HK-2 (cell line): Measurements from ENCODE around the gene CAMK2D.
A peak's percentile ranks its signal among the peaks of the same experiment; 100 is the strongest.

Experiments
- DNase-seq: peaks from one replicate; pipeline ENCODE4 v3.0.0-alpha.2; 2018; ENCODE audit not compliant: unreplicated experiment

The CAMK2D gene

DNA sequence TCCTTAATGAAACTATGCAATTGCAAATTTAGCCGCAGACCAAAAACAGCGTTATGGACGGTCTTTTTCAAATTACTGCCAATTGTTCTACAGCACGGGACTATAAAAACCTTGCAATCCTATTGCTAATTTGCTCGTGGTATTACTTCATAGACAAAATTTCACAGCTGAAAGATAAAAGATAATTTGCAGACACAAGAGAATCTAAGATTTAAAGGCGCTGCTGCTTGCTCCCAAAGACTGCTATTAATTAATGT, 1.4 kb upstream of the CAMK2D start:
- no peak for DNase-seq

DNA sequence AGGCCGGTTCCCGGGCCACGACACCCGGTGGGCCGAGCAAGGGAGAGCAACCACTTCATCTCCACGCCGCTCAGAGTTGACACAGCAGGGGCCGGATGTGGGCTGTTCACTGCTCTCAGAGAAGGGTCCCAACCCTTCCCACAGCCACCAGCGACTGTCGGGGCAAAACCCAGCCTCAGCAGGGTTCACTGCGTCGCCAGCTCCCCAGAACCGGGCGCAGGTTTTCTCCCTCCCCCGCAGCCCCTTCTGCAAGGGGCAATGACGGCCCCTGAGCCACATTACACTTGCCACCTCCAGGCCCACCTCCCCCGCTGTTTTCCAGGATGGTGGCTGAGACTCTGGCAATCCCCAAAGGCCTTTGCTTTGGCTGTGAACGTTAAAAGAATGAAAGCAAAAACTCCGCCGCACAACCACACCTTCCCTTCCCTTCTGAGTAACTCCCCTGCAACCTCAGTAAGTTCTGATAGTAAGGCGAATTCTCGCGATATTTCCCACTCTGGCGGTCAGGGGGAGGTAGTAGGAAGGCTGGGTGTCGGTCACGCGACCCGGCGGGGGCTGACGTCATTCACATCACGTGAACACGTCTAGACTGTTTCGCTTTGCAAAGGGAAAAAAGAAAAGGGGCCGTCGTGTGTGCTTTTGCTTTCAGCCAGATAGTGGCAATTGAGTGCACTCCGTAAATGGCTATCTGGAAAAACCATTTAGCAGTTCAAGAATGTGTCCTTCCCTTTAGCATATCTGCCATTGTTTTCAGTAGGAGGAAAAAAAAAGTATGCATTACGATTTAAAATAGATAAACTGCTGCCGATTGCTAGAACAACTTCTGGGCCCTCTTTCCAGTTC, 869 bp upstream of the CAMK2D start:
- peak; percentile 96 for DNase-seq

DNA sequence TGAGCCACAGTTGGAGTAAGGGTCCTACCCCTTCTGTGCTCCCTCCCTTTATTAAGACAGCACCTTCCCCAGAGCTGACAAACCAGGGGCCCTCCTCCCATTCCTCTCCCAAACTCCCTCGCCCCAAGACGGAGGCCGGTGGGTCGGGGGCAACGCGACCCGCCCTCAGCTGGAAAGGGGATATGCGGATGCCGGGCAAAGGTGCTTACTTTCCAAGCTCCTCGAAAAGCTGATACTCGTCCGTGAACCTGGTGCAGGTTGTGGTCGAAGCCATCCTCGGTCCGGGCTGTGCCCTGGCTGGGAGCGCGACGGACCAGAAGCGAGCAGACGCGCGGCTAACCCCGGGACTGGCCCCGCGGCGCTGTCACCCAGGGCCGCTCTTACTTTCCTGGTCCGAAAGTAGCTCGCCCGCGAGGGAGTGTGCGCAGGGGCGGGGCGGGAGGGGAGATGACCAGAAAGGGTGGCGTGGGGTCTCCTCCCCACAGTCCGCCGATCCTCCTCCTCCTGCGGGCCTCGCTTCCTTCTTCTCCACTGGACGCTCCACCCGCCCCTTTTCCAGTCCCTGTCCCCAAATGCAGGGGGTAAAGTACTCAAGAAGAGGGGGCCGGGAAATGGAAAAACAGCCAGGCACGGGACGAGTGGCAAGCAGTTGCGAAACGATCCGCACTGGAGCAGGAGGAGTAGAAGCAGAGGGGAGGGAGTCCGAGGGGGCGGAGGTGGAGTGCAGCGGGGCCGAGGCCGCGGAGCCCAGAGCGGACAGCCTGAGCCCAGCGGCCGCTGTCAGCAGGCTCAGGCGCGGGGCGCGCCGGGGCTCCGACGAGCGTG, 531 bp downstream of the CAMK2D start:
- DNase-seq: peak; percentile 80

DNA sequence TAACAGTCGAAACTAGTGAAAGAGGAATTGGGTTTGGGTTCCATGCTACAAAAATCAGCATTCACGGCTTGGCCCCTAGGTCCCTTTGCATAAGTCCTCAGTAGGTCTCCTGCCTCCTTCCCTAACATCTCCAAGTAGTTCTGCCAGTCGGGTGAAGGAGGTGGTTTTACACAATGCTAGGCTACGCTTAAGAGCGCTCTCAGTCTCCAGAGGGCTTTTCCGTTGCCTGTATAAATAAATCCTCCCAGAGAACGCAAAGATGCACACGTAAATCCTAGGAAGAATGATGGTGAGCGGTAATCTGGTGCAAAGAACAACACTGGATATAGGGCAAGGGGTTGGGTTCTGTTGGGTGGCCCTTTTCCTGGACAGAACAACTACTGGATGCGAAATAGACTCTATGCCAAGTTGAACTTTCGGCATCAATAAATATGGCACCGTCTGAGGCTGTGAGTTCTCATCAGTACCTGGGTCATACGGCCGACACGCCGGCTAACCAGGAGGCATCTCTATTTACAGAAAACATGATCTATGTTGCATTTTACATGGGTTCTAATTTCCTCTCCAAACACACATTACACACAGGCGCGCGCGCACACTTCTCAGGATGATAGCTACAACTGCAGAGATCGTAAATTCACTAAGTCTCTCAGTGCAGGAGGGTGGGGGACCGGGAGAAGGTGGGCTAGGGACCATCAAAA, 1.3 kb downstream of the CAMK2D start:
- DNase-seq: peak; percentile 27

DNA sequence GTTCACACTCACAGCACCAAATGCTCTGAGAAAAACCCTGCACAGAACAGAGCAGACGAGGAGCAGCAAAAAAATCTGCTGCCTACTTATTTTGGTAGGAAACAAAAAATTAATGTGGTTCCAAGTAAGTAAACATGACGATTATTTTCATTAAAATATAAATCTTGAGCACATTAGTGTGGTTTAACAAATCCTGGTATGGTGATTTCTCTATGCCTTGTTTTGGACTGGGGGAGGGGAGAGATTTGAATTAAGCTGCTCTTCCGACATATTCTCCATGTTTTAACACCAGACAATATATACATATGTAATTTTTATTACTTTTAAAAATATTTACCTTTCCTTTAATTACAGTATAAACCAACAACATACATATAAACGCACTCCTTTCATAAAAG, 1.8 kb downstream of the CAMK2D start:
- no peak for DNase-seq

DNA sequence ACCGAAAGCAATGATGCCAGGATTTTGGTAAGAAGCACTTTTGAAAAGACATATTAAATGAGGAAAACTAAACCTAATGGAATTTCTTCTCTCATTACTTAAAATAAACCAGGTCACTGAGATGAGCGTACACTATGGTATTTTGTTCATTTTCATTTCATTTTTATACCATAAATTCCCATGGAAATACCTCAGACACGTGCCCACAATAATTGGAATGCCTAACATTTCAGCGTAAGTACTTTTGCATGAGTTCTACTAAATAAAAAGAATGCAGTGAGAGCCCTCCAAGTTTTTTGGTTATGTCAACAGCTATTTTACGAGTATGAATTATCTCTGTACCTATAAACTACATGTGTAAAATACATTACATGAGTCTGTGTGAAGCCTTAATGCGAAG, 3.2 kb downstream of the CAMK2D start:
- DNase-seq: no peak

DNA sequence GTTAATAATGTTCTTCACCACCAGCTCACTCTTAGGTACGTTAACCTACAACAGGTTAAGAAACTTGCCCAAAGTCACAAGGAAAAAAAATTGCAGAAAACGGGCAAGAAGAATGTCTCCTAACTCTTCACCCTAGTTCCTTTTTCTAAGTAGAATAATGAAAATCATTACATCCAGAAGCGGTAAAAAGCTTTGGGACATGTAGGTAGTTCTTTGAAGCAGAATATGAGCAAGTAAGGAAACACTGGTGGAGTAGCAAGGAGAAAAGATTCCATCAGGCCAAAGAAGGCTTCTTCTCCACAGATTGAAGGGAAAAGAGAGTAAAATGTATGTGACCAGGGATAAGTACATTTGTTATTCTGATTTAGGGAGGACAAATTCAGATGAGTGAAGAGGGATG, 4.1 kb downstream of the CAMK2D start:
- no peak for DNase-seq

DNA sequence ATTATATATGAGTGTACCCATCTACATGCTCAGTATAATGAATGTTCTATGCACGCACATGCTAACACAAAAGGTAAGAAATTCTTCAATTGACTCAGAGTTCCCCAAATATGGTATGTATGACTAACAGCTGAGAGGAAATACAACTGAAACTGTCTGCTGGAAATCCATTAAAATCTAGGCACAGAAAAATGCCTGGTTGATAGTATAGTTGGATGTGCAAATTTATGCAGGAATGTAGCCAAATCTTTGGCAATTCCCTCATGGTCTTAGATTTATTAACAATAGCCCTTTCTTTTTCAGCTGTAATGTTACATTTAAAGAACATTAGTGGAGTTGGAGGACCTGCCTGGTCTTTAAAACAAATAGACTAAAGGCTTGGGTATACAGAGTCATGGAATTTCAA, 5.5 kb downstream of the CAMK2D start:
- no peak for DNase-seq

DNA sequence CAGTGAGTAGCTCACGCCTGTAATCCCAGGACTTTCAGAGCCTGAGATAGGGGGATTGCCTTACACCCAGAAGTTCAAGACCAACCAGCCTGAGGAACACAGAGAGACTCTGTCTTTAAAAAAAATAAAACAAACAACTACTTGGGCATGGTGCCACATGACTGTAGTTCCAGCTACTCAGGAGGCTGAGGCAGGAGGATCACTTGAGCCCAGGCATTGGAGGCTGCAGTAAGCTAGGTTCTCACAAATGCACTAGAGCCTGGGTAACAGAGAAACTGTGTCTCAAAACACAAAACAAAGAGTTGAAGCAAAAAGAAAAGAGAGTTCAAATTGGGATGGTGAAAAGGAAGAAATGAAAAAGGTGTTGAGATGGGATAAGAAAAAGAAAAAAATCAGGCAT, 10.8 kb downstream of the CAMK2D start:
- DNase-seq: no peak

DNA sequence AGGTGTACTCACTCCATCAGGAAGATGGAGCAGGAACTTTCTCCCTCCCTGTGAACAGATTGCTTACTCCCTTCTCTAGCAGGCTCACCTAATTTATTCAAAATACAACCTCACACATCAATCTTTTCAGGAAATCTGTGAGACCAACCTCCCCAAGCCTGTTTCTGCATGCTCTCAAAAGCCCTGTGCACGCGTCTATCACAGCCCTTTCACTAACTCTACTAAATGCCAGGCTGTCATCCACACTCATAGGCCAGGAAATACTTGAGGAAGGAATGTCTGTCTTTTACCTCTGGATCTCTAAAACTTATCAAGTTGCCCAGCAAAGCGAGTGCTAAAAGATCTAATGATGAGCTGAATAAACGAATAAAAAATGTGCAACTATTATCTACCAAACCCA, 11.2 kb downstream of the CAMK2D start:
- no peak for DNase-seq

DNA sequence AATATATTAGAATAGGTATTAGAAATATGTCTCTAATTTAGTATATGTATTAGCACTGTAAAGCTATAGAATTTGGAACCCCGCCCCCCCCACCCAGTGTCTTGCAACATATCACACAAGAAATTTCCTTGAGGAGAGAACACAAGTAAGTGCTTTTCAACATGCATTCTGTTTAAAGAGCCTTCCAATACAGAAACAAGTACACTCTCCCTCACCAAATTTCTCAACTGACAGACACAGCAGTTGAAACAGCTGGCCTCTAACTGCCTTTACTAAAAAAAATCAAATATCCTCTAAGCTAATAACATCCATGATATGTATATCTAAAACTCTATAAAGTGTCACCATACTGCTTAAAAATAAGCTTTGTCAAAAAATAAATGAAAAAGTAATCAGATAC, 12.4 kb downstream of the CAMK2D start:
- DNase-seq: no peak

DNA sequence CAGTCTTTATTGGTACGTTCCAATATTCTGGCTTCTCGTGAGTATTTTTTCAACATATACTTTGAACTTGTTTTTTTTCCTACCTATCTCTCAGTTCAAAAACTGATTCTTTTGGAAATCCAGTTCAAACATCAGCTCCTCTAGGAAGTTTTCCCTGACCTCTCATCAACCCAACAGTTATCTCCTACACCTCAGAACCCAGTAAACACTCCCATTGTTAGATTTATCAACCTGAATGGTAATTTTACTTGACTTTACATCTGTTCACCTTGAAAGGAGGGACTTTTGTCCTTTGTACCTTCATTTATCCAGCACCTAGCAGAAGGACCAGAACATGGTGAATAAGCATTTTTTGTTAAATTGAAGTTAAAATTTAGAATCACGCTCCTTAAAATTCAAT, 13.6 kb downstream of the CAMK2D start:
- DNase-seq: no peak

DNA sequence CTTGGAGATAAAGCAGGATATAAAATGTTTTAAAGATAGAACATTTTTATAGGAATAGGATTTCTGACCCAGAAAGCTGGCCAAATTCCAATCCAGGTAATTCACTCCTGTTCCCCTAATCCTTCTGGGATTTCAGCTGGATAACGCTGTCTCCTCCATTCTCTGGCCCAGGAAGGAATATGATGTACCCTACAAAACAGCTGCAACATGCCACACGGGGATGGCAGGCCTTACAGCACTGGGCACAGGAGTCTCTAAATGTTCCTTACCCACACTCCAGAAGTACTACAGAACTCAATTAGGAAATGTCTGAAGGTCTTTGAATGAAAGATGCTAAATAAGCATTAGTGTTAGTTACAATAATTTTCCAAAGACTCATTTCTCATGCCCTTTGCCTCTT, 15.8 kb downstream of the CAMK2D start:
- DNase-seq: no peak

DNA sequence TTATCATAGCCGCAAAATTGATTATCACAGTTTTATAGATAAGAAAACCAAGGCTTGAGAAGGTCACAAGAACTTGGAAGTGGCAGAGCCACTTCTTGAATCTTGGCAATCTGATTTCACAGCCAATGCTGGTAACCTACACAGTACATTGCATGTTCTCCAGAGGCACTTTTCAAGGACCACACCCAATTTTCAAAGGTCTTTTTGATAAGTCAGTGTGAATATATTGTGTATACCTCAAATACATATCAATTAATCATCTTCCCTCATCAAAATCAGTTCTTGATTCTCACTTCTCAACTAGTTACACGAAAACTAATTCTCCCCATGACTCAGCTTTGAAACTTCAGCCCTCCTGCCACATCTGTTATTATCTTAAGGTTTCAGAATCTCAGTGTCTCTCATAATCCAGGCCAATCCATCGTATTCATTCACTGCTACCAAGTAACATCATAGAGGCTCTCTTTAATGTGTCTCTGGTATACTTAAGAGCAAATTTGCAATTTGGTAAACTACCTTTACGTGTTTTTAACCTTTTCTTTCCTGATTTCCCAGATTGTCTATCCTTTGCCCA, 16.8 kb downstream of the CAMK2D start:
- no peak for DNase-seq

DNA sequence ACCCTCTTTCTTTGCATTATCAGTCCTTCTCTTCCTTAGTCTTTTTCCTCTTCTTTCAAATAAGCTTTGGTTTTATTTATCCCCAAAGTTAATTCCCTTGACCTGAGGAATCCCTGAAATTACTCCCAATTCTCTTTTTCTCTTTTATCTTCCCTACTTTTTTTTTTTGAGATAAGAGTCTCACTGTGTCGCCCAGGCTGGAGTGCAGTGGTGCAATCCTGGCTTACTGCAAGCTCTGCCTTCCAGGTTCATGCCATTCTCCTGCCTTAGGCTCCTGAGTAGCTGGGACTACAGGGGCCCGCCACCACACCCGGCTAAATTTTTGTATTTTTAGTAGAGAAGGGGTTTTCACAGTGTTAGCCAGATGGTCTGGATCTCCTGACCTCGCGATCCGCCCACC, 17.8 kb downstream of the CAMK2D start:
- DNase-seq: no peak

DNA sequence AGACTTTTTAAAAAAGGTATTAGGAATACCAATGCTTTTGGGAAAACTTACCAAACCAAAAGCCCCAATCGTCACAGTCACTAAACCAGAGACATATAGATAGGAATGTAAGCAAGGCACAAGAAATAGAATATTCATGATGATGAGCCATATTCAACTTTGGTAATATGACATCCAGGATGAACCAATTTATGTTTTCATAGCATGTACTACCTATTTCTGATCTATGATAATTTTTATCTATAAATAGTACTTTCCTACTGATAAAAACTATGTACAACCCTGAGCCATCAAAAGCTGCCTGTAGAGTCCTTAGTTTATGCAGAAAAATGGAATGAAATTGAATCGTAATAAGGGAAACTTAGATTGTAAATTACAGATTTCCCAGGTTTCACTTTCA, 18.9 kb downstream of the CAMK2D start:
- DNase-seq: no peak

DNA sequence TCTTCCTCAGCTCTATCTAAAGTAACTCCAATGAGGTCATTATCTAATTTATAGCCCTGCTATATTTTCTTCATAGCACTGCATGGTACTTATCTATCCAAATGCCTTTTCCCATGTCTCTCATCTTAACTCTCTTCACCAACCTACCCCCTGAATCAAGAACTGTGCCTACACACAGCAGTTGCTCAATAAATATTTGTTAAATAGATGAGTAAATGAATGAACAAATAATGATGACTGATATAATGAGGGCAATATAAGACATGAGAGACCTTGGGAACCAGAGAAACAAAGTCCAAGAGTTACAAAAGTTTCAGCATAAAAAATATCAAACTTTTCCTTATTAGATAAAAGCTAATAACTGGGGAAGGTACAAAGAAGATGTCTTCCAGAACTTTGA, 19.6 kb downstream of the CAMK2D start:
- no peak for DNase-seq

DNA sequence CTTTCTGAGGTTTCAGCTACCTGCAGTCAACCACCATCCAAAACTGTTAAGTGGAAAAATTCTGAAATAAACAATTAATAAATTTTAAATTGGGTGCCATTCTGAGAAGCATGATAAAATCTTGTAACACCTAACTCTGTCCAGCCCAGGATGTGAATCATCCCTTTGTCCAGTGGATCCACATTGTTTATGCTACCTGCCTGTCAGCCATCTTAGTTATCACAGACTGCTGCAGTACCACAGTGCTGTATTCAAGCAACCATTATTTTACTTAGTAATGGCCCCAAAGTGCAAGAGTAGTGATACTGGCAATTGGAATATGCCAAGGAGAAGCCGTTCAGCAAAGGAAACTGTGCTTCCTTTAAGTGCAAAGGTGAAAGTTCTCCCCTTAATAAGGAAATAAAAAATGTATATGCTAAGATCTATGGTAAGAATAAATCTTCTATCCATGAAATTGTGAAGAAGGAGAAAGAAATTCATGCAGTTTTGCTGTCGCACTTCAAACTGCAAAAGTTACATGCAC, 20.6 kb downstream of the CAMK2D start:
- DNase-seq: no peak

DNA sequence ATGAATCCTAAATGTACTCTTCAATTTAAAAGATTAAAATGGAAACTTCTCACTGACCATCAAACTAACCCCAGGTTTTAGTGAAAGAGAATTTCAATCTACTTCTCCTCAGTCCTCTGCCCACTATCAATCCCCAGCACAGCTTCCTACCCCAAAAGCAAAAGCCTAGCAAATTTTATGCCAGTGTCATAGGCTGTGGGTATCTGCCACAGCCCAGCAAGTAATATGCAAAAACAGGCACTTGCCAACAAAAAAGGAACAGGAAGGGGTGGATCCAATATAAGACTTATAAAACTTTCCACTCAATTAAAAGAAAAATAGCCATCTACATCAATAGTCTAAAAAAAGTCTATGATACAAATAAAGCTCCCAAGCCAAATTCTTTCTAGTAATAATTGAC, 22.3 kb downstream of the CAMK2D start:
- no peak for DNase-seq

DNA sequence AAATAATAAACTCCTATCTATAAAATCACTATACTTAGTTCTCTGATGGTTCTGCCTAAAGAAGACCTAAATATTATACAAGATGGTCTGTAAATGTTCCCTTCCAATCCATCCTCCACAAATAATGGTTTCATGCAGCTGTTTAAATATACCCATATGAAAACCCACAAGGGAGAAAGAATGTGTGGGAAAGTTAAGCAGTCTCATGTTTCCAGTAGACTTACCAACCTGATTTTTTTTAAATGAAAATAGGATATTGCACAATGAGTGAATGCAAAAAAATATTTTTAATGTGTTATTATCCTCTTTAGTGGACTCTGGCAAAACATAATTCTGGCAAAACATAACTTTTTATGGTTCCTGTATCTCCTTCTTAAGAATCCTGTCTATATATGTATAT, 23.3 kb downstream of the CAMK2D start:
- DNase-seq: no peak

DNA sequence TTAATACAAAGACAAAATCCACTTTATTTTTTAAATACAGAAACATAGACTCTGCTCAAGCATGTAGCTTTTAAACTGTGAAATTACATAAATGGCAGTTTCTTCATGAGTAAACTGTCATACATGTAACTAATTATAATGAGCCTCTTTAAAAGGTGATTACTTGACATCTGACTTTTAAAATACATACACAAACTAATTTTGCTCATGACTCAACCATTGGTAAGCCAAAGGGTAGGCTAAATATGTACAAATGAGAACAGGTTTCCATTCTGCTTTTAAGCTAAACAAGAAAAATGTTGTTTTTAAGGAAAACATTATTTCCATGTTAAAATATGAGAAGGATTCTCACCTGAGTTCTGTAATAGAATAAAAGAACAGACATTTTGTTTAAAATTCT, 27.9 kb downstream of the CAMK2D start:
- DNase-seq: no peak

DNA sequence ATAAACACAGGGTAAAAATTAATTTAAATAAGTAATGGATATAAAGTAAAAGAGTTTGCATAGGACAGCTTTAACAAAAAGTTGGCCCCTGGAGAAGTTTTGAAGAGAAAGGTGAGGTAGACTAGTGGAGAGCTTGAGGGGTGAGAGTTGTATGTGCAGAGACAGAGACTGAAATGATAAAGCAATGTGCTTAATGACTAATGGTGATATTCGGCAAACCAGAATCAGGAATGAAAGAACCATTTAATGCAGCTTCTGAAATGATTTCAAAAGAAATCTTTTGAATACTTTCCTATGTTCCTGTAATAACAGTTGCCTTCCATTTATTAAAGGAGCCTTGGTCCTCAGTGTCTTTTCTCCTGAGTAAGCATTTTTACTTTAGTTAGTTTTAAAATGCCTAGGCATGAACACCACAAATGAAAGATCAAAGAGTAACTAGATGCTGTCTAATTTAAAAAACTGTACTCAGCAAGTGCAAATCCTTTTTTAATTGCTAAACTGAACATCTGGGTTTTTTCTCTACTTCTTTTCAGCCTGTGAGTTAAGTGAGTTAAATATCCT, 28.5 kb downstream of the CAMK2D start:
- no peak for DNase-seq
